ENCODE measurements around the gene PRG2.

DNA sequence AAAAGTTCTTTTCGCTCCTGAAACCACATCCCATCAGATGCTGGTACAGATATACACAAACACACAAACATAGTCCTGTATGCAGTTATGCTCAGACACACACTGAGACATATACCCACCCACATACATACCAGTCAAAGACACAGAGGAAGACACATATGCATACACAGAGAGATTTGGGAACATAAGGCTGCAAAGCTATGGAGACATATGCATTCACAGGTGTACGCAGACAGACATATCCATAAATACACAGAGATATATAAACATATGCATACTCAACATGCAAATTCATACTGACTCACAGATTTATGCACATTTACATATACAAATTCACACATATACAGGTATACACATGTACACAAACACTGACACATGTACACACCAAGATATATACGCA is 15.5 kb downstream of the PRG2 start:
- TF ChIP-seq POLR2A (IDR thresholded peaks at IDR 0.05; ENCODE audit: low read length) (no peak), GATA1 (IDR thresholded peaks at IDR 0.05; ENCODE audit: low read depth, low read length) (no peak)

Measured in erythroblast (primary cell).